ENCODE data around the gene PNPLA8. TPM values are rescaled to one million over a fixed set of nuclear protein-coding genes. Genes with fewer than 3 reads are reported as not detected.

Gene PNPLA8
- 10 to 100 TPM; 21.7 to 22.1 TPM for total RNA-seq

- H3K27me3 Mint-ChIP-seq: no peaks in the 10 kb centered on the region
- peak within 1 kb of the TSS; percentile 93 for H3K27ac Mint-ChIP-seq
- intact Hi-C loops (cut with micrococcal nuclease): loop anchor here (1.0 kb wide), 1 partner anchor 43 kb away; the partner anchor contains the start of genes DNAJB9 and THAP5
- CTCF ChIA-PET: interaction anchor here (0.6 to 1.5 kb wide), 5 partner anchors 29 to 66 kb away, joined by 3 to 6 read pairs (median 5); no protein-coding TSS in a partner anchor
- H3K9me3 Mint-ChIP-seq: no peaks in the 10 kb centered on the region
- peaks cover 4% of the 10 kb centered on the region for H3K36me3 Mint-ChIP-seq
- POLR2A ChIA-PET: interaction anchor here (1.0 to 3.5 kb wide), 4 partner anchors 9 to 70 kb away, joined by 3 to 61 read pairs (median 5); partner anchors contain the start of genes DNAJB9 and THAP5
- DNase-seq: peak; percentile 100
- H3K4me3 Mint-ChIP-seq: peak within 1 kb of the TSS; percentile 86
- peaks cover 31% of the 10 kb centered on the region for H3K4me1 Mint-ChIP-seq (ENCODE audit: low read depth)
These were observed at the start of gene PNPLA8 for GRCh38 chr7:108525985-108526767. Gene PNPLA8 (minus strand): TSS chr7:108526135. CDS start chr7:108515491, 10,644 bp downstream.

DNA sequence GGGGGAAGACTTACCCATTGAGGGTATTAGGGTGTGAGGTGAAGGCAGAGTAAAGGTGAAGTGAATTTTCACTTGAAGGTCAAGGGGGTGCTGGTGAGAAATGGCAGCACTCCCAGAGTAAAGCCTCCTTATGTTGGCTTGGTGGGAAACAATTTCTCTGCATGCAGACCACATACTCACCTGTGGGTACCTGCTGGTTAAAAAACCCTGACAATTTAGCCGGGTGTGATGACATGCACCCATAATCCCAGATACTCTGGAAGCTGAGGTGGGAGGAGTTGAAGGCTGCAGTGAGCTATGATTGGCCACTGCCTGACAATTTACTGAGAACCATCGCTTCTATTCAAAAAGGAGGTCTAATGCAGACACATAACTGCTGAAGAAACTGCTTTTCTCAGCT, 49.2 kb upstream of the PNPLA8 start:
- ChIA-PET POLR2A (no interaction called here), CTCF (interaction anchor here (0.6 to 1.3 kb wide), 2 partner anchors 8 to 78 kb away, joined by 3 read pairs; no protein-coding TSS in a partner anchor)
- intact Hi-C loops (cut with micrococcal nuclease): no loop called here
- Mint-ChIP-seq H3K36me3 (peaks cover 53% of the 10 kb centered on the region), H3K27ac (no peak overlapping the region), H3K9me3 (peaks cover 6% of the 10 kb centered on the region), H3K27me3 (no peaks in the 10 kb centered on the region), H3K4me1 (ENCODE audit: low read depth) (peaks cover 47% of the 10 kb centered on the region), H3K4me3 (no peak overlapping the region)
- no peak for DNase-seq

GRCh38 chr7:108572480-108572879, 46.5 kb upstream of the PNPLA8 start:
- ChIA-PET POLR2A (no interaction called here), CTCF (no interaction called here)
- H3K27me3 Mint-ChIP-seq: no peaks in the 10 kb centered on the region
- no peak for DNase-seq
- no peak overlapping the region for H3K4me3 Mint-ChIP-seq
- H3K9me3 Mint-ChIP-seq: no peaks in the 10 kb centered on the region
- H3K36me3 Mint-ChIP-seq: peaks cover 39% of the 10 kb centered on the region
- no peak overlapping the region for H3K27ac Mint-ChIP-seq
- H3K4me1 Mint-ChIP-seq (ENCODE audit: low read depth): peaks cover 53% of the 10 kb centered on the region
- intact Hi-C loops (cut with micrococcal nuclease): no loop called here

- Mint-ChIP-seq H3K4me1 (ENCODE audit: low read depth) (peaks cover 48% of the 10 kb centered on the region), H3K9me3 (no peaks in the 10 kb centered on the region), H3K4me3 (peak overlapping the region; percentile 98), H3K36me3 (peaks cover 34% of the 10 kb centered on the region), H3K27ac (peak overlapping the region; percentile 99), H3K27me3 (no peaks in the 10 kb centered on the region)
- peak; percentile 74 for DNase-seq
- CTCF ChIA-PET: no interaction called here
- POLR2A ChIA-PET: interaction anchor here (0.6 to 2.6 kb wide), 5 partner anchors 22 to 114 kb away, joined by 3 to 61 read pairs (median 5); partner anchors contain the start of gene PNPLA8
- intact Hi-C loops (cut with micrococcal nuclease): no loop called here
These were observed 44.3 kb upstream of the PNPLA8 start for GRCh38 chr7:108570146-108570755.

- Mint-ChIP-seq H3K27me3 (no peaks in the 10 kb centered on the region), H3K27ac (peak within 1 kb of the TSS; percentile 99), H3K36me3 (peaks cover 36% of the 10 kb centered on the region), H3K4me3 (peak within 1 kb of the TSS; percentile 98), H3K9me3 (no peaks in the 10 kb centered on the region), H3K4me1 (ENCODE audit: low read depth) (peaks cover 43% of the 10 kb centered on the region)
- peak; percentile 100 for DNase-seq
- intact Hi-C loops (cut with micrococcal nuclease): loop anchor here (1.0 to 5.0 kb wide), 4 partner anchors 37 to 1401 kb away; partner anchors contain the start of genes CBLL1 and PNPLA8
- ChIA-PET CTCF (interaction anchor here (0.6 kb wide), 2 partner anchors 40 to 45 kb away, joined by 3 read pairs; no protein-coding TSS in a partner anchor), POLR2A (interaction anchor here (0.6 to 2.6 kb wide), 6 partner anchors 21 to 113 kb away, joined by 3 to 61 read pairs (median 4); partner anchors contain the start of gene PNPLA8)
These were observed 43.6 kb upstream of the PNPLA8 start, which contains the start of the genes DNAJB9 and THAP5 for GRCh38 chr7:108569381-108570145. Gene DNAJB9 (plus strand): TSS chr7:108569874. CDS start chr7:108571727, 1,853 bp downstream. Gene THAP5 (minus strand): TSS chr7:108569706. CDS start chr7:108569569, 137 bp downstream.

DNA sequence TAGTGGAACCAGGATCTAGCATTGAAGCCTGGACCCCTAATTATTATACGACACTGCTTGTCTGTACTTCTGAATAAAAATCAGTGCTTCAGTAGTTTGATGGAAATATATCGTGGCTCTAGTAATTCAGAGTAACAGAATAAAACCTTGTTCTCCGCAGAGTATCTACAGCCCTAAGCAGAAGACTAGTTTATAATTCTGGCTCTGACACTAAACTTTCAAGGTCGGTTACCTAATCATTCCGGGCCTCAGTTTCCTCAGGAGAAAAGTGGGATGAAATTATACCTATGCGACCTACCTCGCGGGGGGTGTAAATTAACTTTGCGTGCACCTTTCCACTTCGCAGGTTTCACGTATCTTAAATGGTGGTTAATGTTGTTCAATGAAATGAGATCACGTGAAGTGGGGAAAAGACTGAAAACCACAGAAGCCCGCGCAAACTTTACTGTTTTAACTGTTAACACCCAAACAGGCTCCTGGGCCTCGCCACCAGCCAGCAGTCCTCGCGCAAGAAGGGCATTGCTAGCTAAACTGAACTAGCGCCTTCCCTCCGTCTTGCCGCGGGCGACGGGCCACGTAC, 43.0 kb upstream of the PNPLA8 start:
- POLR2A ChIA-PET: interaction anchor here (1.0 to 2.6 kb wide), 4 partner anchors 21 to 45 kb away, joined by 3 to 61 read pairs (median 5); partner anchors contain the start of gene PNPLA8

GRCh38 chr7:108565987-108566386, 40.1 kb upstream of the PNPLA8 start:
- H3K4me1 Mint-ChIP-seq (ENCODE audit: low read depth): peaks cover 16% of the 10 kb centered on the region
- ChIA-PET POLR2A (no interaction called here), CTCF (no interaction called here)
- intact Hi-C loops (cut with micrococcal nuclease): loop anchor here (5.0 kb wide), 1 partner anchor 824 kb away; the partner anchor contains the start of gene CBLL1
- H3K36me3 Mint-ChIP-seq: peaks cover 36% of the 10 kb centered on the region
- H3K27ac Mint-ChIP-seq: no peak overlapping the region
- DNase-seq: no peak
- no peaks in the 10 kb centered on the region for H3K9me3 Mint-ChIP-seq
- no peaks in the 10 kb centered on the region for H3K27me3 Mint-ChIP-seq
- H3K4me3 Mint-ChIP-seq: no peak overlapping the region

More for the DNA sequence above, 43.0 kb upstream of the PNPLA8 start:
- Mint-ChIP-seq H3K4me1 (ENCODE audit: low read depth) (peaks cover 40% of the 10 kb centered on the region), H3K27ac (peak overlapping the region; percentile 99), H3K9me3 (no peaks in the 10 kb centered on the region), H3K27me3 (no peaks in the 10 kb centered on the region), H3K36me3 (peaks cover 41% of the 10 kb centered on the region), H3K4me3 (peak overlapping the region; percentile 98)
- DNase-seq: no peak
- CTCF ChIA-PET: interaction anchor here (0.6 kb wide), 2 partner anchors 39 to 44 kb away, joined by 3 read pairs; no protein-coding TSS in a partner anchor
- intact Hi-C loops (cut with micrococcal nuclease): loop anchor here (1.0 to 5.0 kb wide), 4 partner anchors 37 to 1401 kb away; partner anchors contain the start of genes CBLL1 and PNPLA8

GRCh38 chr7:108561047-108561619, 35.2 kb upstream of the PNPLA8 start:
- H3K27ac Mint-ChIP-seq: no peak overlapping the region
- H3K27me3 Mint-ChIP-seq: no peaks in the 10 kb centered on the region
- ChIA-PET POLR2A (interaction anchor here (0.6 to 0.7 kb wide), 2 partner anchors 33 to 368 kb away, joined by 3 to 4 read pairs; no protein-coding TSS in a partner anchor), CTCF (no interaction called here)
- no peak for DNase-seq
- H3K9me3 Mint-ChIP-seq: peaks cover 26% of the 10 kb centered on the region
- H3K4me3 Mint-ChIP-seq: no peak overlapping the region
- peaks cover 54% of the 10 kb centered on the region for H3K36me3 Mint-ChIP-seq
- intact Hi-C loops (cut with micrococcal nuclease): no loop called here
- H3K4me1 Mint-ChIP-seq (ENCODE audit: low read depth): peaks cover 5% of the 10 kb centered on the region

GRCh38 chr7:108559253-108559652, 33.3 kb upstream of the PNPLA8 start:
- Mint-ChIP-seq H3K9me3 (peaks cover 30% of the 10 kb centered on the region), H3K4me1 (ENCODE audit: low read depth) (no peaks in the 10 kb centered on the region), H3K27me3 (no peaks in the 10 kb centered on the region), H3K36me3 (peaks cover 42% of the 10 kb centered on the region), H3K4me3 (no peak overlapping the region), H3K27ac (no peak overlapping the region)
- intact Hi-C loops (cut with micrococcal nuclease): no loop called here
- DNase-seq: no peak
- POLR2A ChIA-PET: no interaction called here
- CTCF ChIA-PET: no interaction called here

DNA sequence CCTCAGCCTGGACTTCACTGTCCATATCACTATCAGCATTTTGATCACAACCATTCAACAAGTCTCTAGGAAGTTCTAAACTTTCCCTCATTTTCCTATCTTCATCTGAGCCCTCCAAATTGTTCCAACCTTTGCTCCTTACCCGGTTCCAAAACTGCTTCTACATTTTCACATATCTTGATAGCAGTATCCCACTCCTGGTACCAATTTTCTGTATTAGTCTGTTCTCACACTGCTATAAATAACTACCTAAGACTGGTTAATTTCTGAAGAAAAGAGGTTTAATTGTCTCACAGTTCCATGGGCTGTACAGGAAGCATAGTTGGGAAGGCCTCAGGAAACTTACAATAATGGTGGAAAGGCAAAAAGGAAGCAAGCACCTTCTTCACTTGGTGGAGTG, 31.7 kb upstream of the PNPLA8 start:
- Mint-ChIP-seq H3K9me3 (peaks cover 30% of the 10 kb centered on the region), H3K36me3 (peaks cover 40% of the 10 kb centered on the region), H3K27me3 (no peaks in the 10 kb centered on the region), H3K4me3 (no peak overlapping the region), H3K4me1 (ENCODE audit: low read depth) (no peaks in the 10 kb centered on the region), H3K27ac (no peak overlapping the region)
- DNase-seq: no peak
- ChIA-PET POLR2A (no interaction called here), CTCF (no interaction called here)
- intact Hi-C loops (cut with micrococcal nuclease): no loop called here

- no peak overlapping the region for H3K4me3 Mint-ChIP-seq
- CTCF ChIA-PET: no interaction called here
- no peaks in the 10 kb centered on the region for H3K4me1 Mint-ChIP-seq (ENCODE audit: low read depth)
- intact Hi-C loops (cut with micrococcal nuclease): no loop called here
- POLR2A ChIA-PET: no interaction called here
- peaks cover 36% of the 10 kb centered on the region for H3K36me3 Mint-ChIP-seq
- no peak overlapping the region for H3K27ac Mint-ChIP-seq
- H3K27me3 Mint-ChIP-seq: no peaks in the 10 kb centered on the region
- peaks cover 30% of the 10 kb centered on the region for H3K9me3 Mint-ChIP-seq
- no peak for DNase-seq
These were observed 31.3 kb upstream of the PNPLA8 start for GRCh38 chr7:108557191-108557590.
